ENCODE measurements around the gene FAM13A. TPM values are rescaled to one million over a fixed set of nuclear protein-coding genes. Genes with fewer than 3 reads are reported as not detected.
"Not testable (repeated sequence)": the region's sequence is repeated elsewhere in the genome, so short reads cannot be mapped to it uniquely, and the experiment has no call there.

Gene FAM13A
- total RNA-seq, 1 experiment from 2014 or later, result 11.4 TPM

- no peak for DNase-seq (ENCODE audit: low read depth)
Observed at GRCh38 chr4:89044147-89044900, 12.7 kb downstream of the FAM13A start.

- no peak for DNase-seq (ENCODE audit: low read depth)
Observed at GRCh38 chr4:89042055-89042454, 14.9 kb downstream of the FAM13A start.

- DNase-seq (ENCODE audit: low read depth), result no peak
Observed at GRCh38 chr4:89039730-89040338, 17.2 kb downstream of the FAM13A start.

GRCh38 chr4:89036535-89036934 lies 20.4 kb downstream of the FAM13A start:
- DNase-seq (ENCODE audit: low read depth), result no peak

- DNase-seq (ENCODE audit: low read depth), result no peak
Observed at GRCh38 chr4:89031272-89031671, 25.7 kb downstream of the FAM13A start.

- DNase-seq (ENCODE audit: low read depth), result no peak
Observed at GRCh38 chr4:89029591-89029990, 27.4 kb downstream of the FAM13A start.

- no peak for DNase-seq (ENCODE audit: low read depth)
Observed at GRCh38 chr4:89026542-89026941, 30.4 kb downstream of the FAM13A start.

GRCh38 chr4:89024051-89024675 lies 32.8 kb downstream of the FAM13A start:
- peak; percentile 67 for DNase-seq (ENCODE audit: low read depth)

- DNase-seq (ENCODE audit: low read depth), result no peak
Observed at GRCh38 chr4:89023140-89023539, 33.8 kb downstream of the FAM13A start.

GRCh38 chr4:89022426-89023128 lies 34.4 kb downstream of the FAM13A start:
- DNase-seq (ENCODE audit: low read depth), result no peak

GRCh38 chr4:89021684-89022083 lies 35.3 kb downstream of the FAM13A start:
- no peak for DNase-seq (ENCODE audit: low read depth)

GRCh38 chr4:89021062-89021461 lies 35.9 kb downstream of the FAM13A start:
- DNase-seq (ENCODE audit: low read depth), result no peak

GRCh38 chr4:89014897-89015296 lies 42.1 kb downstream of the FAM13A start:
- DNase-seq (ENCODE audit: low read depth), result not testable (repeated sequence)

- no peak for DNase-seq (ENCODE audit: low read depth)
Observed at GRCh38 chr4:89009761-89010369, 47.1 kb downstream of the FAM13A start.

- DNase-seq (ENCODE audit: low read depth), result no peak
Observed at GRCh38 chr4:89009115-89009514, 47.9 kb downstream of the FAM13A start.

GRCh38 chr4:89008166-89008565 lies 48.8 kb downstream of the FAM13A start:
- DNase-seq (ENCODE audit: low read depth), result no peak

- no peak for DNase-seq (ENCODE audit: low read depth)
Observed at GRCh38 chr4:89007338-89007939, 49.5 kb downstream of the FAM13A start.

- DNase-seq (ENCODE audit: low read depth), result no peak
Observed at GRCh38 chr4:89006307-89006706, 50.7 kb downstream of the FAM13A start.

GRCh38 chr4:89005066-89005465 lies 51.9 kb downstream of the FAM13A start:
- DNase-seq (ENCODE audit: low read depth), result not testable (repeated sequence)

- no peak for DNase-seq (ENCODE audit: low read depth)
Observed at GRCh38 chr4:89001647-89002445, 55.1 kb downstream of the FAM13A start.

Measured in HT1080 (cell line).